Astrocyte (in vitro differentiated cells and primary cell): ENCODE data around the gene ATAD5. TPM values are rescaled to one million over a fixed set of nuclear protein-coding genes. Genes with fewer than 3 reads are reported as not detected.

Experiments
- DNase-seq: peaks from one replicate; pipeline ENCODE4 v3.0.0-alpha.2; 2010; ENCODE audit warnings: low read depth
- FAIRE-seq: peaks from 2 replicates; lab custom pipeline; 2011; peaks lifted over from hg19 to GRCh38; lab: Jason Lieb, UNC
- H2AFZ ChIP-seq: 2 replicates; pipeline ENCODE4 v1.6.0; 2012; ENCODE audit warnings: low read depth, low read length, inconsistent platforms
- H3K27ac ChIP-seq: 2 replicates; pipeline ENCODE4 v1.5.1; 2011; ENCODE audit warnings: low read depth, low read length, inconsistent platforms
- H3K27me3 ChIP-seq: 2 replicates; pipeline ENCODE4 v1.6.0; 2011; ENCODE audit warnings: low read length, inconsistent platforms; ENCODE audit not compliant: insufficient read depth
- H3K36me3 ChIP-seq: 2 replicates; pipeline ENCODE4 v1.5.1; 2011; ENCODE audit warnings: low read length, inconsistent platforms; ENCODE audit not compliant: insufficient read depth
- H3K4me1 ChIP-seq: 2 replicates; pipeline ENCODE4 v1.5.1; 2011; ENCODE audit warnings: low read length, inconsistent platforms; ENCODE audit not compliant: insufficient read depth
- H3K4me2 ChIP-seq: 2 replicates; pipeline ENCODE4 v1.6.0; 2012; ENCODE audit warnings: low read length, inconsistent platforms
- H3K4me3 ChIP-seq: 2 replicates; pipeline ENCODE4 v1.5.1; 2011; ENCODE audit warnings: low read depth, mild to moderate bottlenecking, low read length, inconsistent platforms; ENCODE audit not compliant: insufficient read depth
- H3K79me2 ChIP-seq: 2 replicates; pipeline ENCODE4 v1.6.0; 2012; ENCODE audit warnings: mild to moderate bottlenecking, low read length, inconsistent platforms; ENCODE audit not compliant: insufficient read depth
- H3K9ac ChIP-seq: 2 replicates; pipeline ENCODE4 v1.6.0; 2012; ENCODE audit warnings: mild to moderate bottlenecking, low read length, inconsistent platforms
- H3K9me3 ChIP-seq: 2 replicates; pipeline ENCODE4 v1.5.1; 2012; ENCODE audit warnings: low read depth, mild to moderate bottlenecking, low read length, inconsistent platforms; ENCODE audit not compliant: insufficient read depth
- H4K20me1 ChIP-seq: 2 replicates; pipeline ENCODE4 v1.6.0; 2012; ENCODE audit warnings: low read length, inconsistent platforms; ENCODE audit not compliant: insufficient read depth
- H3K27ac Mint-ChIP-seq: one replicate; pipeline ENCODE4 v1.8.0; 2021; ENCODE audit warnings: mild to moderate bottlenecking, mixed read lengths; ENCODE audit not compliant: unreplicated experiment
- H3K27me3 Mint-ChIP-seq: one replicate; pipeline ENCODE4 v1.8.0; 2021; ENCODE audit warnings: low read depth, mixed read lengths; ENCODE audit not compliant: unreplicated experiment
- H3K36me3 Mint-ChIP-seq: one replicate; pipeline ENCODE4 v1.8.0; 2021; ENCODE audit warnings: low read depth, mixed read lengths; ENCODE audit not compliant: unreplicated experiment
- H3K4me1 Mint-ChIP-seq: one replicate; pipeline ENCODE4 v1.8.0; 2021; ENCODE audit warnings: low read depth, mixed read lengths; ENCODE audit not compliant: unreplicated experiment
- H3K4me3 Mint-ChIP-seq: one replicate; pipeline ENCODE4 v1.8.0; 2021; ENCODE audit warnings: mild to moderate bottlenecking, moderate library complexity, mixed read lengths; ENCODE audit not compliant: unreplicated experiment
- H3K9me3 Mint-ChIP-seq: one replicate; pipeline ENCODE4 v1.8.0; 2021; ENCODE audit warnings: mild to moderate bottlenecking, mixed read lengths; ENCODE audit not compliant: unreplicated experiment
- EZH2 ChIP-seq: IDR thresholded peaks from 2 replicates; pipeline ENCODE4 v1.6.1; 2012; ENCODE audit warnings: mild to moderate bottlenecking, low read length, inconsistent platforms; ENCODE audit not compliant: insufficient read depth
- total RNA-seq: library from RNA; stranded (reverse); gene quantifications from 2 replicates; pipeline ENCODE4 v1.2.1, GENCODE V29; 2021
- TF ChIP-seq, protein P1 (sequence below): IDR thresholded peaks from 2 replicates; pipeline ENCODE4 v1.5.1; 2011; ENCODE audit warnings: low read depth, mild to moderate bottlenecking, inconsistent platforms, low read length, moderate library complexity; ENCODE audit not compliant: insufficient read depth

The ATAD5 gene
- total RNA-seq, 1 donor from 2014 or later, result 2.6 TPM

DNA sequence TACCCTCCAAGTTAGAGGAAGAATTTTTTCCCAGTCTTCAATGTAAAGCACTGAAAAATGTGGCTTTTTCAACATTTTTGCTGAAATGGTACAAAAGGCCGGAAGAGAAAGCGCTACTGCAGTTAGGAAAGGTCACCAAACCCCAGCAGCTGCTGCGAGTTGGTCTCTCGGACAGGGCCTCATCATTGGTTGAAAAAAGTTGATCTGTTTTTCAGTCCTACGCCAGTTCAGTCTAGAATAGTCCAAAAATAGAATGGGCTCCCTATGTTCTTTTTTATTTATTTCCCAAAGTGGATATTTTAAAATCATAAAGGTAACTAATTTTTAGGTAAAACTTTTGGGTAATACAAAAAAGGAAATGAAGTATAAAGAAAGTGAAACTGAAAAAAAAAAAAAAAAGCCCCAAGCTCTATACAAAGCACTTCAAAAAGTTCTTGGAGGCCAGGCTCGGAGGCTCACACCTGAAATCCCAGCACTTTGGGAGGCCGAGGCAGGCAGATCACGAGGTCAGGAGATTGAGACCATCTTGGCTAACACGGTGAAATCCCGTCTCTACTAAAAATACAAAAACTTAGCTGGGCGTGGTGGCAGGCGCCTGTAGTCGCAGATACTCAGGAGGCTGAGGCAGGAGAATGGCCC is 107.4 kb downstream of the ATAD5 start:
- Histone ChIP-seq H3K79me2 (no peaks in the 10 kb centered on the region), H3K36me3 (no peaks in the 10 kb centered on the region), H3K4me1 (no peaks in the 10 kb centered on the region), H3K4me2 (no peak overlapping the region), H3K27me3 (peaks cover 3% of the 10 kb centered on the region), H4K20me1 (no peaks in the 10 kb centered on the region), H3K9ac (no peak overlapping the region), H3K4me3 (no peak overlapping the region), H3K9me3 (no peaks in the 10 kb centered on the region), H3K27ac (no peak overlapping the region), H2AFZ (no peak overlapping the region)
- H3K4me3 Mint-ChIP-seq, result no peak overlapping the region
- peaks cover 2% of the 10 kb centered on the region for H3K4me1 Mint-ChIP-seq
- TF ChIP-seq, protein P1, sequence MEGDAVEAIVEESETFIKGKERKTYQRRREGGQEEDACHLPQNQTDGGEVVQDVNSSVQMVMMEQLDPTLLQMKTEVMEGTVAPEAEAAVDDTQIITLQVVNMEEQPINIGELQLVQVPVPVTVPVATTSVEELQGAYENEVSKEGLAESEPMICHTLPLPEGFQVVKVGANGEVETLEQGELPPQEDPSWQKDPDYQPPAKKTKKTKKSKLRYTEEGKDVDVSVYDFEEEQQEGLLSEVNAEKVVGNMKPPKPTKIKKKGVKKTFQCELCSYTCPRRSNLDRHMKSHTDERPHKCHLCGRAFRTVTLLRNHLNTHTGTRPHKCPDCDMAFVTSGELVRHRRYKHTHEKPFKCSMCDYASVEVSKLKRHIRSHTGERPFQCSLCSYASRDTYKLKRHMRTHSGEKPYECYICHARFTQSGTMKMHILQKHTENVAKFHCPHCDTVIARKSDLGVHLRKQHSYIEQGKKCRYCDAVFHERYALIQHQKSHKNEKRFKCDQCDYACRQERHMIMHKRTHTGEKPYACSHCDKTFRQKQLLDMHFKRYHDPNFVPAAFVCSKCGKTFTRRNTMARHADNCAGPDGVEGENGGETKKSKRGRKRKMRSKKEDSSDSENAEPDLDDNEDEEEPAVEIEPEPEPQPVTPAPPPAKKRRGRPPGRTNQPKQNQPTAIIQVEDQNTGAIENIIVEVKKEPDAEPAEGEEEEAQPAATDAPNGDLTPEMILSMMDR, result no peak
- TF ChIP-seq EZH2, result no peak
- H3K27ac Mint-ChIP-seq, result no peak overlapping the region
- H3K9me3 Mint-ChIP-seq, result no peaks in the 10 kb centered on the region
- H3K27me3 Mint-ChIP-seq, result peaks cover 12% of the 10 kb centered on the region
- no peak for DNase-seq
- H3K36me3 Mint-ChIP-seq, result no peaks in the 10 kb centered on the region
- FAIRE-seq, result no peak

DNA sequence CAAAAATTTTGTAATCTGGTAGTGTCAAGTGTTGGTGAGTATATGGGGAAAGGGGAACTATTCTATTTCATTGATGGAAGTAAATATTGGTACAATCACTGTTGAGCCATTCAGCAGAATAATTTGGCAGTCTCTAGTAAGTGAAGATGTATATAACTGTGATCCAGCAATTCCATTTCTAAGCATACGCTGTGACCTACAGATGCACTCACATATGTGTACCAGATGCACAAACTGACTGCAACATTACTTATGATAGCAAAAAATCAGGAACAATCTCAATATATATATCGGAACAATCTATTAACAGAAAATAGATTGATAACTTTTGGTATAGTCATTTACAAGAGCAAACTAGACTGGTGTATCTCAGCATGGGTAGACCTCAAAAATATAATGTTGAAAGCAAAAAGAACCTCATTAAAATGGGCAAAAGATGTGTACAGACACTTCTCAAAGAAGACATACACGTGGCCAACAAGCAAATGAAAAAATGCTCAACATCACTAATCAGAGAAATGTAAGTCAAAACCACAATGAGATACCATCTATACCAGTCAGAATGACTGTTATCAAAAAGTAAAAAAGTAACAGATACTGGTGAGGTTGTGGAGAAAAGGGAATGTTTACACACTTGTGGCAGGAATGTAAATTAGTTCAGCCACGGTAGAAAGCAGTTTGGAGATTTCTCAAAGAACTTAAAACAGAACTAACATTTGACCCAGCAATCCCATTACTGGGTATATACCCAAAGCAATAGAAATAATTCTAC is 110.7 kb downstream of the ATAD5 start:
- Mint-ChIP-seq H3K27me3 (peaks cover 16% of the 10 kb centered on the region), H3K36me3 (no peaks in the 10 kb centered on the region), H3K4me3 (no peak overlapping the region), H3K9me3 (no peaks in the 10 kb centered on the region), H3K27ac (no peak overlapping the region), H3K4me1 (peaks cover 2% of the 10 kb centered on the region)
- Histone ChIP-seq H3K4me1 (no peaks in the 10 kb centered on the region), H3K9ac (no peak overlapping the region), H3K27me3 (no peaks in the 10 kb centered on the region), H3K9me3 (no peaks in the 10 kb centered on the region), H3K4me2 (no peak overlapping the region), H3K36me3 (no peaks in the 10 kb centered on the region), H4K20me1 (no peaks in the 10 kb centered on the region), H3K79me2 (no peaks in the 10 kb centered on the region), H3K27ac (no peak overlapping the region), H3K4me3 (no peak overlapping the region), H2AFZ (no peak overlapping the region)
- FAIRE-seq, result no peak
- DNase-seq, result peak; percentile 48
- no peak for TF ChIP-seq EZH2

Other genes starting within 250 kb of the ATAD5 start
- 7.6 and 8.0 TPM in 2 replicates for gene CRLF3, start 7.3 kb upstream of the ATAD5 start, total RNA-seq
- 11.5 and 13.0 TPM in 2 replicates for gene TEFM, start 74.3 kb downstream of the ATAD5 start, total RNA-seq
- gene ADAP2, start 90.0 kb downstream of the ATAD5 start, total RNA-seq, result 0.89 and 1.1 TPM in 2 replicates
- 5.6 and 7.5 TPM in 2 replicates for gene RNF135, start 139.1 kb downstream of the ATAD5 start, total RNA-seq